H9 (cell line): ENCODE data around the gene COX6B2. TPM values are rescaled to one million over a fixed set of nuclear protein-coding genes. Genes with fewer than 3 reads are reported as not detected.
A peak's percentile ranks its signal among the peaks of the same experiment; 100 is the strongest.

Experiments
- DNase-seq: peaks from one replicate; pipeline ENCODE4 v3.0.0-alpha.2; 2017
- H2AFZ ChIP-seq: one replicate; pipeline ENCODE4 v1.6.1; 2013; ENCODE audit warnings: mild to moderate bottlenecking, low read length, control low read depth, moderate library complexity
- H2AK5ac ChIP-seq: 2 replicates; pipeline ENCODE4 v1.6.1; 2013; ENCODE audit warnings: low read length, control low read depth, mixed read lengths; ENCODE audit not compliant: insufficient read length
- H2BK120ac ChIP-seq: one replicate; pipeline ENCODE4 v1.6.1; 2013; ENCODE audit warnings: low read depth, mild to moderate bottlenecking, low read length, control low read depth, inconsistent platforms; ENCODE audit not compliant: poor library complexity, severe bottlenecking
- H2BK12ac ChIP-seq: 2 replicates; pipeline ENCODE4 v1.6.1; 2013; ENCODE audit warnings: low read length, control low read depth, mixed read lengths, low read depth; ENCODE audit not compliant: insufficient read length
- H2BK15ac ChIP-seq: 2 replicates; pipeline ENCODE4 v1.6.1; 2013; ENCODE audit warnings: low read depth, low read length, control low read depth
- H2BK20ac ChIP-seq: one replicate; pipeline ENCODE4 v1.6.1; 2013; ENCODE audit warnings: low read depth, mild to moderate bottlenecking, low read length, control low read depth, inconsistent platforms; ENCODE audit not compliant: poor library complexity, severe bottlenecking
- H2BK5ac ChIP-seq: 2 replicates; pipeline ENCODE4 v1.6.1; 2013; ENCODE audit warnings: low read length, control low read depth, mixed read lengths; ENCODE audit not compliant: insufficient read length
- H3K14ac ChIP-seq: 2 replicates; pipeline ENCODE4 v1.6.1; 2013; ENCODE audit warnings: low read length, control low read depth; ENCODE audit not compliant: insufficient read depth
- H3K18ac ChIP-seq: 2 replicates; pipeline ENCODE4 v1.6.1; 2013; ENCODE audit warnings: low read depth, mild to moderate bottlenecking, mixed read lengths, low read length, control low read depth; ENCODE audit not compliant: insufficient read length
- H3K23ac ChIP-seq: 2 replicates; pipeline ENCODE4 v1.6.1; 2013; ENCODE audit warnings: low read length, control low read depth, mixed read lengths, low read depth; ENCODE audit not compliant: insufficient read length
- H3K23me2 ChIP-seq: 2 replicates; pipeline ENCODE4 v1.6.1; 2013; ENCODE audit warnings: low read depth, mild to moderate bottlenecking, mixed read lengths, low read length, control low read depth; ENCODE audit not compliant: insufficient read length, poor library complexity, severe bottlenecking
- H3K27ac ChIP-seq: 2 replicates; pipeline ENCODE4 v1.5.1; 2013; ENCODE audit warnings: low read length, control low read depth, mixed read lengths, low read depth; ENCODE audit not compliant: insufficient read length
- H3K27me3 ChIP-seq: 2 replicates; pipeline ENCODE4 v1.6.1; 2013; ENCODE audit warnings: low read length, control low read depth, inconsistent platforms; ENCODE audit not compliant: insufficient read depth
- H3K4ac ChIP-seq: 2 replicates; pipeline ENCODE4 v1.6.1; 2013; ENCODE audit warnings: low read depth, mild to moderate bottlenecking, control low read depth, inconsistent platforms, low read length, moderate library complexity
- H3K4me1 ChIP-seq: 2 replicates; pipeline ENCODE4 v1.6.1; 2013; ENCODE audit warnings: low read length, control low read depth, inconsistent platforms; ENCODE audit not compliant: insufficient read depth
- H3K4me2 ChIP-seq: 2 replicates; pipeline ENCODE4 v1.6.1; 2013; ENCODE audit warnings: low read length, control low read depth, mixed read lengths; ENCODE audit not compliant: insufficient read length, insufficient read depth
- H3K56ac ChIP-seq: 2 replicates; pipeline ENCODE4 v1.6.1; 2013; ENCODE audit warnings: low read depth, mild to moderate bottlenecking, mixed read lengths, low read length, control low read depth; ENCODE audit not compliant: insufficient read length
- H3K79me1 ChIP-seq: 2 replicates; pipeline ENCODE4 v1.6.1; 2013; ENCODE audit warnings: low read depth, mild to moderate bottlenecking, moderate library complexity, low read length, control low read depth, inconsistent platforms; ENCODE audit not compliant: insufficient read depth, poor library complexity, severe bottlenecking
- H3K79me2 ChIP-seq: 2 replicates; pipeline ENCODE4 v1.6.1; 2013; ENCODE audit warnings: low read length, control low read depth, inconsistent platforms; ENCODE audit not compliant: insufficient read depth
- H3K9ac ChIP-seq: 2 replicates; pipeline ENCODE4 v1.6.1; 2013; ENCODE audit warnings: low read length, control low read depth, mixed read lengths; ENCODE audit not compliant: insufficient read length; ENCODE audit errors: extremely low read depth
- H3K9me3 ChIP-seq: one replicate; pipeline ENCODE4 v1.6.1; 2013; ENCODE audit warnings: low read depth, low read length, inconsistent platforms; ENCODE audit not compliant: control insufficient read depth
- H3T11ph ChIP-seq: one replicate; pipeline ENCODE4 v1.6.1; 2013; ENCODE audit warnings: mild to moderate bottlenecking, low read length, control low read depth, inconsistent platforms
- H4K20me1 ChIP-seq: one replicate; pipeline ENCODE4 v1.6.1; 2013; ENCODE audit not compliant: control insufficient read depth, insufficient read length, insufficient read depth
- H4K5ac ChIP-seq: 2 replicates; pipeline ENCODE4 v1.6.1; 2013; ENCODE audit warnings: low read depth, mild to moderate bottlenecking, mixed read lengths, low read length, control low read depth; ENCODE audit not compliant: insufficient read length
- H4K8ac ChIP-seq: replicated peaks from 2 replicates; pipeline ENCODE4 v1.6.1; 2013; ENCODE audit warnings: low read length, control low read depth, mixed read lengths, low read depth; ENCODE audit not compliant: insufficient read length
- H4K91ac ChIP-seq: 2 replicates; pipeline ENCODE4 v1.6.1; 2013; ENCODE audit warnings: low read depth, mild to moderate bottlenecking, moderate library complexity, mixed read lengths, low read length, control low read depth; ENCODE audit not compliant: insufficient read length
- H3K27ac Mint-ChIP-seq, 3 experiments: 2 replicates in 2 of 3; 3 replicates in 1 of 3; pipeline ENCODE4 v1.8.0; 2020 to 2021; ENCODE audit warnings: mixed read lengths in 3 of 3, mild to moderate bottlenecking in 1 of 3, moderate library complexity in 1 of 3
- H3K27me3 Mint-ChIP-seq: 2 replicates; pipeline ENCODE4 v1.8.0; 2021; ENCODE audit warnings: low read depth, mild to moderate bottlenecking, moderate library complexity, mixed read lengths
- H3K36me3 Mint-ChIP-seq, 3 experiments: 2 replicates in 2 of 3; 3 replicates in 1 of 3; pipeline ENCODE4 v1.8.0; 2020 to 2021; ENCODE audit warnings: low read depth in 3 of 3, mixed read lengths in 3 of 3; ENCODE audit not compliant: insufficient read depth in 1 of 3
- H3K4me1 Mint-ChIP-seq, 2 experiments: 2 replicates each; pipeline ENCODE4 v1.8.0; 2020; ENCODE audit warnings: mixed read lengths in 2 of 2
- H3K4me3 Mint-ChIP-seq, 2 experiments: 2 replicates in 1 of 2; 3 replicates in 1 of 2; pipeline ENCODE4 v1.8.0; 2020 to 2021; ENCODE audit warnings: mild to moderate bottlenecking in 2 of 2, mixed read lengths in 2 of 2, moderate library complexity in 1 of 2
- H3K9me3 Mint-ChIP-seq, 2 experiments: 2 replicates in 1 of 2; 3 replicates in 1 of 2; pipeline ENCODE4 v1.8.0; 2020; ENCODE audit warnings: mild to moderate bottlenecking in 2 of 2, mixed read lengths in 2 of 2, moderate library complexity in 1 of 2
- WGBS: extraction: QIAGEN DNeasy Blood & Tissue Kit; methylation state at CpG from one replicate; pipeline ENCODE4 v1.1.7; 2013; ENCODE audit warnings: missing lambda C conversion rate, low lambda C conversion rate, mixed read lengths; ENCODE audit not compliant: insufficient read length; ENCODE audit errors: extremely low coverage; 5-methylcytosine and 5-hydroxymethylcytosine counted together
- total RNA-seq: library from RNA; stranded (reverse); gene quantifications from 2 replicates; pipeline ENCODE4 v1.2.1, GENCODE V29; 2021
- TF ChIP-seq, protein P1 (sequence below): fragments of 200-600 bp; sonication (generic); conservative IDR thresholded peaks from 3 replicates; pipeline ENCODE4 v1.8.0; 2021; ENCODE audit warnings: antibody characterized with exemption, mild to moderate bottlenecking

The COX6B2 gene
- total RNA-seq, 1 experiment from 2014 or later = 4.0 TPM

DNA sequence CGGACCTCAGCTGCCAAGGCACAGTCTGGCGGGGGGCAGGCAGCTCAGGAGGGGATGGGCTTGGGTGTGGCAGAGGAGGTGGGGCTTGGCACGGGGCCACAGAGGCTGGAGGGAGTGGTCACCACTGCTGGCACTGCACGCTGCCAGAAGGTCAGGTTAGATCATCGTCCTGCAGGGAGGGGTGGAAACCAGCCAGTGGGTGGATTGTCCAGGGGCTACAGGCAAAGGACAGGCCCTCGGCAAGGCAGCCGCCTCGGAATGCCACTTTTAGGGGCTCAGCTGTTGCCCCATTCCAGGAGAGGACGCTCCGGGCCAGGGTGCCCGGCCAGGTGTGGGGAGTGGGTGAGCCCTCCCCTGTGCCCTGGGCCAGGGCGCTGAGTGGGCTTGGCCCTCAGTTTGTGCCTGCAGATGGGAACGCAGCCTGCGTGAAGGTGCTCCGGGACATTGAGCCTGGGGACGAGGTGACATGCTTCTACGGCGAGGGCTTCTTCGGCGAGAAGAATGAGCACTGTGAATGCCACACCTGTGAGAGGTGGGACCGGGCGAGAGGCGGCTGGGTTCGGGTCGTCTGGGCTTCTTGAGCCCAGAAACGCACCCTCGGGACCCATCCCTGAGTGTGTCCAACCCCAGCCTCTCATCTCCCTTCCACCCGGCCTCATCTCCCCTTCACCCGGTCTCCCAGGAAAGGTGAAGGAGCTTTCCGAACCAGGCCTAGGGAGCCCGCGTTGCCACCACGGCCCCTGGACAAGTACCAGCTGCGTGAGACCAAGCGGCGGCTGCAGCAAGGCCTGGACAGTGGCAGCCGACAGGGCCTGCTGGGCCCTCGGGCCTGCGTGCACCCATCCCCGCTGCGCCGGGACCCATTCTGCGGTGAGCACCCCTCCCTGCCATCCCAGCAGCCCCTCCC is 8.4 kb downstream of the COX6B2 start:
- H3K4me3 Mint-ChIP-seq = no peak overlapping the region
- H3K79me1 ChIP-seq = no peaks in the 10 kb centered on the region
- H3K23ac ChIP-seq = no peak overlapping the region
- TF ChIP-seq, protein P1, sequence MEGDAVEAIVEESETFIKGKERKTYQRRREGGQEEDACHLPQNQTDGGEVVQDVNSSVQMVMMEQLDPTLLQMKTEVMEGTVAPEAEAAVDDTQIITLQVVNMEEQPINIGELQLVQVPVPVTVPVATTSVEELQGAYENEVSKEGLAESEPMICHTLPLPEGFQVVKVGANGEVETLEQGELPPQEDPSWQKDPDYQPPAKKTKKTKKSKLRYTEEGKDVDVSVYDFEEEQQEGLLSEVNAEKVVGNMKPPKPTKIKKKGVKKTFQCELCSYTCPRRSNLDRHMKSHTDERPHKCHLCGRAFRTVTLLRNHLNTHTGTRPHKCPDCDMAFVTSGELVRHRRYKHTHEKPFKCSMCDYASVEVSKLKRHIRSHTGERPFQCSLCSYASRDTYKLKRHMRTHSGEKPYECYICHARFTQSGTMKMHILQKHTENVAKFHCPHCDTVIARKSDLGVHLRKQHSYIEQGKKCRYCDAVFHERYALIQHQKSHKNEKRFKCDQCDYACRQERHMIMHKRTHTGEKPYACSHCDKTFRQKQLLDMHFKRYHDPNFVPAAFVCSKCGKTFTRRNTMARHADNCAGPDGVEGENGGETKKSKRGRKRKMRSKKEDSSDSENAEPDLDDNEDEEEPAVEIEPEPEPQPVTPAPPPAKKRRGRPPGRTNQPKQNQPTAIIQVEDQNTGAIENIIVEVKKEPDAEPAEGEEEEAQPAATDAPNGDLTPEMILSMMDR = no peak
- no peaks in the 10 kb centered on the region for H4K20me1 ChIP-seq
- peaks cover 2% of the 10 kb centered on the region; the same call in 1 of the 2 replicates for H3K4me1 ChIP-seq
- peaks cover 27 to 58% (median 54%) of the 10 kb centered on the region in 3 experiments; a peak in 6 of 7 replicates for H3K36me3 Mint-ChIP-seq
- no peak overlapping the region for H3K14ac ChIP-seq
- H3K27ac ChIP-seq = no peak overlapping the region
- H2BK120ac ChIP-seq = no peak overlapping the region
- H3K27me3 ChIP-seq = no peaks in the 10 kb centered on the region
- H3K9me3 Mint-ChIP-seq = no peaks in the 10 kb centered on the region
- H3K4me2 ChIP-seq = no peak overlapping the region
- no CpG with 5 or more reads among the region's 43 CpGs for WGBS
- peaks cover 45 to 67% of the 10 kb centered on the region in 2 experiments for H3K4me1 Mint-ChIP-seq
- no peaks in the 10 kb centered on the region for H3K9me3 ChIP-seq
- no peak overlapping the region for H2BK20ac ChIP-seq
- peaks cover 7% of the 10 kb centered on the region for H3K27me3 Mint-ChIP-seq
- no peak overlapping the region for H3K18ac ChIP-seq
- no peak overlapping the region for H2AK5ac ChIP-seq
- H4K8ac ChIP-seq = no peak overlapping the region
- no peak overlapping the region for H3K56ac ChIP-seq
- no peaks in the 10 kb centered on the region for H3K79me2 ChIP-seq
- no peak overlapping the region for H3K9ac ChIP-seq
- no peak overlapping the region for H3K4ac ChIP-seq
- H2AFZ ChIP-seq = no peak overlapping the region
- peaks cover 3% of the 10 kb centered on the region for H3K23me2 ChIP-seq
- H3T11ph ChIP-seq = no peak overlapping the region
- no peak for DNase-seq
- no peak overlapping the region for H2BK5ac ChIP-seq
- H4K5ac ChIP-seq = no peak overlapping the region
- H4K91ac ChIP-seq = no peak overlapping the region
- H2BK12ac ChIP-seq = no peak overlapping the region
- H3K27ac Mint-ChIP-seq = peak overlapping the region in 1 of 3 experiments; percentile 89; a peak in 1 of 7 replicates
- no peak overlapping the region for H2BK15ac ChIP-seq
